ENCODE results near the gene SUGP1. TPM values are rescaled to one million over a fixed set of nuclear protein-coding genes. Genes with fewer than 3 reads are reported as not detected.

The SUGP1 gene
- total and polyA plus RNA-seq, 2 of the 4 experiments (the other 2 are of a cell fraction), result 33.2 to 35.8 TPM

- no peak overlapping the region for H3K14ac ChIP-seq (replicated peaks; ENCODE audit: low read depth, low read length)
- H4K91ac ChIP-seq (ENCODE audit: insufficient read depth, low read depth, low read length), result no peak overlapping the region
- no peak overlapping the region for H2AK9ac ChIP-seq (replicated peaks; ENCODE audit: low read depth, low read length, poor library complexity)
- no peak overlapping the region for H2BK120ac ChIP-seq (ENCODE audit: low read depth, low read length)
- no peak overlapping the region for H3K27ac ChIP-seq (ENCODE audit: insufficient read depth, low read length)
- H4K5ac ChIP-seq (ENCODE audit: low read depth, low read length), result no peak overlapping the region
- intact Hi-C loops (cut with micrococcal nuclease) (no loop called here), in situ Hi-C loops (cut with MboI; ENCODE audit: low sequenced_read_pairs) (no loop called here), dilution Hi-C loops (cut with HindIII; ENCODE audit: low sequenced_read_pairs, unreplicated experiment) (no loop called here)
- DNase-seq (no peak), ATAC-seq (ENCODE audit: low read depth) (no peak; the same call in 1 of the 2 replicates)
- no peaks in the 10 kb centered on the region for H3K4me1 ChIP-seq (ENCODE audit: control insufficient read depth, insufficient read depth, low read length)
- no peak overlapping the region for H3K23ac ChIP-seq (ENCODE audit: low read depth, low read length)
- H3K9ac ChIP-seq (ENCODE audit: low read depth, low read length), result no peak overlapping the region
- H3K4ac ChIP-seq (ENCODE audit: low read depth, low read length), result no peak overlapping the region
- no peaks in the 10 kb centered on the region for H3K27me3 ChIP-seq (ENCODE audit: control insufficient read depth, insufficient read depth, low read length)
- ChIA-PET POLR2A (ENCODE audit: unreplicated experiment) (no interaction called here), CTCF (no interaction called here)
- H2BK5ac ChIP-seq (ENCODE audit: low read depth, low read length, poor library complexity, severe bottlenecking), result no peak overlapping the region
- H2BK15ac ChIP-seq (ENCODE audit: low read depth, low read length), result no peak overlapping the region
- no peak overlapping the region for H2AK5ac ChIP-seq (ENCODE audit: low read depth, low read length)
- TF ChIP-seq BHLHE40 (IDR thresholded peaks at IDR 0.05; ENCODE audit: low read depth, low read length) (no peak), RFX5 (IDR thresholded peaks at IDR 0.05; ENCODE audit: low read depth, low read length) (no peak), CHD1 (IDR thresholded peaks at IDR 0.05; ENCODE audit: low read depth, low read length) (no peak), CTCF (conservative IDR thresholded peaks at IDR 0.05; ENCODE audit: low read depth, low read length) (no peak), MAFK (IDR thresholded peaks at IDR 0.05; ENCODE audit: low read depth, low read length) (no peak), SMC3 (IDR thresholded peaks at IDR 0.05; ENCODE audit: low read depth, low read length) (no peak), ELK1 (IDR thresholded peaks at IDR 0.05; ENCODE audit: borderline replicate concordance, low read depth, low read length) (no peak), FOS (IDR thresholded peaks at IDR 0.05; ENCODE audit: low read depth, low read length) (no peak), CEBPB (IDR thresholded peaks at IDR 0.05; ENCODE audit: low read depth, low read length) (no peak), RAD21 (IDR thresholded peaks at IDR 0.05; ENCODE audit: low read length) (no peak), MAZ (IDR thresholded peaks at IDR 0.05; ENCODE audit: borderline replicate concordance, low read depth, low read length) (no peak), USF2 (IDR thresholded peaks at IDR 0.05; ENCODE audit: low read depth, low read length) (no peak), RCOR1 (IDR thresholded peaks at IDR 0.05; ENCODE audit: insufficient replicate concordance, low read length) (no peak), POLR2A (IDR thresholded peaks at IDR 0.05; ENCODE audit: low read depth, low read length) (no peak)
- H3K18ac ChIP-seq (ENCODE audit: low read depth, low read length), result no peak overlapping the region
- no peak overlapping the region for H3K4me3 ChIP-seq (ENCODE audit: insufficient read depth, low read depth, low read length)
- peaks cover 0 to 7% of the 10 kb centered on the region in 2 experiments; a peak in 1 of 4 replicates for H3K79me1 ChIP-seq (ENCODE audit: low read depth in 1 of 2, low read length in 2 of 2)
- no peak overlapping the region for H4K8ac ChIP-seq (ENCODE audit: low read depth in 2 of 2, low read length in 2 of 2)
- H3K36me3 ChIP-seq (ENCODE audit: control insufficient read depth, insufficient read depth, low read length), result peaks cover 75% of the 10 kb centered on the region
- WGBS, 2 experiments (ENCODE audit: extremely low coverage in 2 of 2, insufficient read length in 1 of 2), result 75% methylated on average over 7 of the region's 9 CpGs; no CpG with 5 or more reads in 1 of the 2 experiments
- H2AFZ ChIP-seq (replicated peaks; ENCODE audit: low read length, poor library complexity), result peak overlapping the region; percentile 21
- H2BK20ac ChIP-seq (ENCODE audit: low read depth, low read length), result no peak overlapping the region
- H4K20me1 ChIP-seq (ENCODE audit: insufficient read depth, low read length), result no peaks in the 10 kb centered on the region; the same call in 1 of the 2 replicates
- H3K56ac ChIP-seq (ENCODE audit: extremely low read depth, insufficient read depth, low read length), result no peak overlapping the region
- H3K4me2 ChIP-seq (ENCODE audit: low read depth, low read length), result no peak overlapping the region
- H3K9me3 ChIP-seq (ENCODE audit: control insufficient read depth, insufficient read depth, low read length), result no peaks in the 10 kb centered on the region
- no peaks in the 10 kb centered on the region for H3K9me1 ChIP-seq (ENCODE audit: insufficient read depth, low read length)
- BruUV-seq (replicated peaks), result no TSS peak
These were observed 28.0 kb upstream of the SUGP1 start for GRCh38 chr19:19348266-19348665.

All from IMR-90 (cell line).